ENCODE data around the gene GRIN2A.

GRIN2A gene

DNA sequence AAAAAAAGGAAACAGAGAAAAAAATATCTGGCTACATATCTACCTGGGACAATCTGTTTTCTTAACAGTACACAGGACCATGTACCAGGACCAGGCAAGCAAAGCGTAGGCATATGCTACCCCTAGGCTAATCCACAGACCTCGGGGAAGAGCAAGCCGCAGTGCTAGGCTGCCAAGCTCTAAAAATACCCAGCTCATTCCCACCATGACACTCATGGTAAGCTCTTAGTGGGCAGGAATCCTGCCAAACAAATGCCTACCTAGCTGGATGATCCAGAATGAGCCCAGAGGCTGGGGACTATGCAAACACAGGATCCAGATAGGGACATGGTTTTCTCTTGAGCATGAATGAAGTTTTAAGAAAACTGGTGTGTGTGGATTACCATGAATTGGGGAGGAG, 95.6 kb downstream of the GRIN2A start:
- ATAC-seq (no peak), DNase-seq (no peak)

DNA sequence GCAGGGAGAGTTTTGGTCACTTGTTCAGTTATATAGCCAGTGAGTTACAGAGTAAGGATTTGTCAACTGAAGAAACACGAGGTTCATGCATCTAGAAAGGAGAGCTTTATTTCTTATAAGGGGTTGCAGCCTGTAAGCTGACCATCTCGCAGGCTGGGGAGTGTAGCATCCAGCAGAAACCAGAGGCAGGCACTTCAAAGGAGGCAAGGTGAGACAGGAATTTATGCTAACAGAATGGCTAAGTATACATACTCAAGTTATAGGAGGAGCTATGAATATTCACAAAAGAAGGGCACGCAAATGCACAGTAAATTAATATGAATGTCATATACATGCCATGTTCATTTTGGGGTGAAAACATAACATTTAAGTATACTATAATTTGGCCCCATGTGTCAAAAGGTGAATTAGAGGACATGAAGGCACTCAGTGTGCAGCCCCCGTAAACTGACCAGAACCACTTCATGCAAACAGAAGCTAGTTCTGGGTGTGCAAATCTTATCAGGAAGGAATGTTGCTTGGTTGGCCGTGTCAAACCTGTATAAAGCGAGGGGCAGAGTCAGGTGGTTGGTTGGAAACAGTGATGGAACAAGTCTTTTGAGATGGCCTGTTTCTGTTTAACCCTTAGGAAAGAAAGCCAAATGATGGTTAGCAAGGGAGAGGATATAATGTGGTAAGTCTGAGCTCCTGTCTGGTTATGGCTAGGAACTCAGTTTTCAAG, 97.0 kb downstream of the GRIN2A start:
- DNase-seq = no peak
- no peak for ATAC-seq

DNA sequence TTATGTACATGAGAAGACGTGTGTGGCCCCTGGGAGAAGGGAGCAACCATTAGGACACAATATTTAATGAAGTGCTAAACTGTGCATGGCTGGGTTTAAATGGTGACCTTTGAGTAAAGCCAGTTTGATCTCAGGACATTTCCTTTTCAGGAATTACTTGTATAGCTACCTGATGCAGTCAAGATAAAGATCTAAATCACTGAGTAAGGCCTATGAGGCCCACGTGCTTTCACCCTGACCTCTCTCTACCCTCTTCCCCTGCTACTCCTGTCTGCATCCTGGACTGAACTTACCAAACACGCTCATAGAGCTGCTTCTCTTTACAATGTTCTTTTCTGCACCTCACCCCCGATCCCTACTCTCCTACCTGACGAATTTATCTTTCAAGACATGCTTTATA, 98.9 kb downstream of the GRIN2A start:
- DNase-seq = no peak
- no peak for ATAC-seq

DNA sequence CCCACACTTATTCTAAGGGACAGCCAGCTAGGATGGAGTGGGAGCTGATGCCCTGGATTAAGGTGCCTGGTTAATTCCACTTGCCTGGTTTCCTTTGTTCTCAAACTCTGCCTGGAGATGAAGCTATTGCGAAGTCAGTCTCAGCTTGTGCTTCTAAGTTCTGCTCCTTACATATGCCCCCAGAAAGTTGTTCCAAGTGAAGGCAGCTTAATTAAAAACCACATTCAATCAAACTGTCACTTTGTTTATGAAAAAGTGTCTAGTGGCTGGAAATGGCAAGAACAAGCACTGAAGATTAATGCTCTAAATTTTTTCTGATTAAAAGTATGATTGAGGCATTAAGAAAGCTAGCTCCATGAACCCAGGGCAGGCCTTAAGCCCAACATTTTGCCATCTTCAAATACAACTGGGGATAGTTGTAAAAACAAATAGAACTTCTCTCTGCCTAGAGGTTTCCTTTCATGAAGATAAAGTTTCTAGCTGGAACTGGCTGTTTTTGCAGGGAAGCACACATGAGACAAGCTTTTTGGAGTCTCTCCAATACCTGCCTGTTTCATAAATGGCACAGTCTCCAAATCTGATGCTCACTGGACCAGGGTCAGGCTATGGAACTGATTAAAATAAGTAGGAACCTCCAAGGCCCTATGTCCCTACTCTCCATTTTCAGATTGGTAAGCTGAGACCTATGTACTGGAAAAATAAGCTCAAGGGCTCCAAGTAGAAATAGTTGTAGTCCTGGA, 100.9 kb downstream of the GRIN2A start:
- no peak for DNase-seq
- ATAC-seq = no peak

DNA sequence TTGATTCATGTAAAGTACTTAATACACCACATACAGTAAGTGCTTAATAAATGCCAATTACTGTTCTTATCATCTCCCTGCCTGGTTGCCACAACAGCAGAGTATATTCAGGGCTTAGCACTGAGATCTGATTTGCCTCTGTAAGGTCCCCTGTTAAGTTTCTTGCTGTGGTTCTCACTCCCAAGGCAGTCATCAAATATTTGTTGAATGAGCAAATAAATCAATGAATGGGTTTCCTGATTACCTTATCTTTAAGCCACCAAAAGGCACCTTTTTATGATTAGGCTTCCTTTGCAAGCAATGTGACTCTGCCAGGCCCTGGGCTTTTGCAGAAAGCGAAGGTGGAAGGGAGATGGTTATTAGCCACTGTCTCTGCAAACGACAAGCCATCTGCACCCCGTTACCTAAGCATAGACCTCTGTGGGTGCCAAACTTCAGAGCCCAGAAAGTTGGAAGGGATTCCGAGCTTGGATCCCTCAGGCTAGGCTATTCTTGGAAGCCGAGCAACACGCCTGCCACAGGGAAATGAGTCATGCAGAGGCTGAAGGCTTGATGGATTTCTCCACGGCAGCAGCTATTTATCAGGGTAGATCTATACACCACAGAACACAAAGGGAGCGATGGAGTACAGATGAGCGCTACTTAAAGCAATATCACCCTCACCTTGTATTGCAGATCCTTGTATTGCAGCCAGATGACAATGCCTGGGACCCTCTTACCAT, 102.0 kb downstream of the GRIN2A start:
- DNase-seq (no peak), ATAC-seq (no peak)

DNA sequence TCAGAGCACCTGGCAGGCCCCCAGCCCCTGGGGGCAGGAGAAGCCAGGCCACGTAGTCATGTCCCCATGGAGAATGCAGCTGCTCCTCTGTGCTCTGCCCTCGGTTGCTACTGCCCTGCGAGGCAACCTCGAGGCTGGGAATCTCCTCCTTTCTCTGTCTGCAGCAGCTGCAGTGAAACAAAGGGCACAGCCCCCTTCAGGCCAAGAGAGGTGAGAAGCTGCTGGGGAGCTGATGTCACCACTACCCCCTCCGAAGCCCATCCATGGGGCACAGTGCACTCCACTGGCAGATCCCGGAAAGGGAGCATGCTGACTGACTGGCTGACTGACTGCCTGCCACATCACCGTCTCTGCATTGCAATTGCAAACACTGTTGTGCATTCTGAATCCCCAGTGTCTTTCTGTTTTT, 103.7 kb downstream of the GRIN2A start:
- DNase-seq = no peak
- ATAC-seq = no peak

DNA sequence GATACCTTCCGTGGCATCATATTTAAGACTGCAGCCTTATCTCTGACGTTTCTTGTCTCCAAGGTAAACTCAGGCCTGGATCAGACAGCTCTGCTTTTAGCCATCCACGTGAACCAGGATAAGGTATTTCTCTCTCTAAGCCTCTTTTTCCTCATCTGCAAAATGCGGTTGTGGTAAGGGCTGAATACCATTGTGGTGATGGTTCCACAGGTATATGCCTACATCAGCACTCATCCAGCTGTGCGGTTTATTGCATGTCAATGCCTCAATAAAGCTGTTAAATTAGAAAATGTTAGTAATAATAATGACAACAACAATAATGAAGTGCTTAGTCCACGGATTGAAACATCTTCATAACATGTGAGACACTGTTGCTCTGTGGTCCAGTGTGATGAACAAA, 104.4 kb downstream of the GRIN2A start:
- ATAC-seq = no peak
- no peak for DNase-seq

DNA sequence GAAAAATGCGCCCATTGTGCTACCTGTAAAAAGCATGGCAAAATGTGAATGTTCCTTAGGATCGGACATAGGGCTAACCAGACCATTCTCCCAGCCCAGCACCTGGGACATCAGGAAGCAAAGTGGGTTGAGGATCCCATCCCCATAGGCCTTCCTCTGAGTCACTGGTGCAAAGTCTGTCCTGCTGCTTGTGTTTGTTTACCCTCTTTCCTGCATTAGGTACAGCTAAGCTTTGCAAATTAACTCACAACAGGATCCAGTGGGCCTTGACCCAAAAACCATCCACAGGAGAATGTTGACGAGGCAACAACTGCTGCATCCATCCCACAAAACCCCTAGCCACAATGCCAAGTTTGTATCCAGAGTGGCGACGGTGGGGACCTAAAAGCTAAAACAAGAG, 106.2 kb downstream of the GRIN2A start:
- ATAC-seq (no peak), DNase-seq (no peak)

DNA sequence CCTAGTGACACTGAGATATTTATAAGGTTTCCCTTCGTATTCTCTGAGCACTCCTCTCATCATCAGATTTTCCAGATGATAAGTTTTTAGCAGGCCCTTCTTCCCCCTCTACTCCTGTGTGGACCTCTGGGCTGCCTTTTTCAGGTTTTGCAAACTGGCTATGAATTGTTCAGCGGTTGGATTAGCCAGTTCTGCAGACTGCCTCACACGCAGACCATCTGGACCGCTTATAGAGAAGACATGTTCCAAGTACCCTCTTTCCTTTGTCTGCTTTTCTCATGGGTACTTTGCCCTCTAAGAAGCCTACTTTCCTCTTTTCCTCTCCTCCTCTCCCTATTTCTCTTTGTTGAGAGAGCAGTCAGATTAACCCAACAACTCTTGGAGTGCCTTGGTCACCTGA, 111.6 kb downstream of the GRIN2A start:
- ATAC-seq (no peak), DNase-seq (no peak)

DNA sequence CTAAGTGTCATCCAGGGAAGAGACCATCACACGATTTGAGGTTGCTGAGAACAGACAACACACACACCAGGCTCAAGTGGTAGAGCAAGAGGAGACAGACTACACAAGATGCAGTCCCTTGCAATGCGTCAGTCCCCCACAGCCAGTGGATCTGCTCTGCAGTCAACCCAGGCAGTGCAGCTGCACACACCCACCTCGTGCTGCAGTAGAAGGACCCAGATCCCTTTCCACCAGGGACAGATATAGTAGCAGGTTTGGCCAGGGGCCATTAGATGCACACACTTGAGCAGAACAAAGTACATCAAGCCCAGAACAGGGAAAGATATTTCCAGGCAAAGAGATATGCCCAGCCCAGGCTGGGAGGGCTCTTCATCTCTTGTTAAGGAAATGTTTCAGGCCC, 112.9 kb downstream of the GRIN2A start:
- DNase-seq (no peak), ATAC-seq (no peak)

DNA sequence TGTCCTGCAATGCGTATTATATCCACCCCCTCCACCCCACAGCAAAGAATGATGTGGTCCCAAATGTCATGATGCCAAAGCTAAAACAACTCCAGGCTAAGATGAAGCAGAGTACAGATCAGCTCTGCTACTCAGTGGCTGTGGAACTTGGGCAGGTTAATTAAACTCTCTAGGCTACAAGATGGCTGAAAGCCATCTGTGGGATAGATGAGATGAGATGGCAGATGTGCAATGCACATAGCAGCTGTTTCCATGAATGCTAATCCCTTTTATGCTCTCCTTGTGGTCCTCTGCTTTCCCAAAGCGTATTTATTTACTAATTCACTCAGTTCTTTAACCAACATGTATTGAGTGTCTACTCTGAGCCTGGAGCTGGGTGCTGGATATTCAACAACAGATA, 114.4 kb downstream of the GRIN2A start:
- no peak for DNase-seq

DNA sequence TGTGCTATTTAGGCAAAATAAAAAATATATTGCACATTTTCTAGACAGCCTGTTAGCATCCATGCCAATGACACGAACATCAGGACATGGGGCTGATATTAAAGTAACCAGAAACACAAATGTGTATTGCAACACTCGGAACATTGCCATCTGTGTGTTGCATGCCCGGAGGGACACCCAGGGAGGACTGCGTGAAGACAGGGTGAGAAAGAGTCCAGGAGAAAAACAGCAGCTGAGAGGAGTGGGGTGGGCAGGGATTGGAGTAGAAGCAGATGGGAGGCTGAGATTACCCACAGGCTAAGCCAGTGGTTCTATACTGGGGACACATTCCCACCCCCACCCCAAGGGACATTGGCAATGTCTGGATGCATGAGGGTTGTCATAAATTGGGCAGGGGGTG, 114.8 kb downstream of the GRIN2A start:
- ATAC-seq (no peak), DNase-seq (no peak)

More for the DNA sequence above, 114.4 kb downstream of the GRIN2A start:
- no peak for ATAC-seq

DNA sequence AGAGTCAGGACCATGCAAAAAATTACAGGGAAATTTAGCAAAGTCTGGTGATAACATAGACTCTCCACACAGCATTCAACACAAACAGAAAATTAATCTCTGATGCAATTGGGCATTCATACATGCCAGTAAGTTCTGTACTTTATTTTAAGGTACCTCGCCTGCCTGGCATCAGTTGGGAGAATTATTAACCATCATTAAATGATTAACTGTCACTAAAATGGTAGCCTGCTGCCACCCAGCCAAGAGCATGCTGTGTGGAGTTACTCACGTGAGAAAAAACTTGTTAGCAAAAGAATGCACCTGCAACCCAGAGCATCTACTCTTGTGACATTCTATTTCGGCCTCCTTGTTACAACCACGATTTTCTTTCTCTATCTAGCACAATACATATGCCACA, 117.2 kb downstream of the GRIN2A start:
- no peak for DNase-seq
- ATAC-seq = no peak

DNA sequence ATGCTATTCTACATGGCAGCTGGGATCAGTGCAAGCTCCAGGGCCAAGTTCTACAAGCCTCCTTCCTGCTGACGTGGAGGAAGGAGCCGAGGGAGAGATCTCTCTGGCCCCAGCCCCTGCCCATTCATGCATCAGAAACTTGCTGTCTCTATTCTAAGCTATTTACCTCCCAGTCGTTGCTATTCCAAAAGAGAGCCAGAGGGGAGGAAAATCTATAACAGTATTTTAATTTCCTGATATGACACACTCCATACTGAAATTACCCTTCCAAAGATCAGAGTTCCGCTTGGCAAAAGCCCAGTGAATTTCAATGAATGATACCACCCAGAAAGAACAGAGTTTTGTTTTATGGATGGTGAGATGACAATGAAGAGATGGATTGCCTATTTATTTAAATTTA, 133.4 kb downstream of the GRIN2A start:
- ATAC-seq = no peak
- no peak for DNase-seq

DNA sequence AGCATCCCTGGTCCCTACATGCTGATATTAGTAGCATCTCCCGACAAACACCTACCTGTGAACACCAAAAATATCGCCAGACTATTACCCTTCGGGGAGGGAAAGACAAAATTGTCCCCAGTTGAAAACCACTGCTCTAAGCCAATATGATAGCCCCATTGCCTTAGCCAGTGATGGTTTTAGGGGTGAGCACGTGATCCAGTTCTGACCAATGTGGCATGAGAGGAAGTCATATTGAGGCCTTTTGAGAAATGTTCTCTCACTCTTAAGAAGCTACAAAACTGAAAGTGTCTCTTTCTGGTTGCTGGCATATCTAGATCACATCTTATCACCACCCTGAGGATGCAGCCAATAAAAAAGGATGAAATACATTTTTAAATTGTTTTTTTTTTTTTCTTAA, 136.3 kb downstream of the GRIN2A start:
- no peak for ATAC-seq

DNA sequence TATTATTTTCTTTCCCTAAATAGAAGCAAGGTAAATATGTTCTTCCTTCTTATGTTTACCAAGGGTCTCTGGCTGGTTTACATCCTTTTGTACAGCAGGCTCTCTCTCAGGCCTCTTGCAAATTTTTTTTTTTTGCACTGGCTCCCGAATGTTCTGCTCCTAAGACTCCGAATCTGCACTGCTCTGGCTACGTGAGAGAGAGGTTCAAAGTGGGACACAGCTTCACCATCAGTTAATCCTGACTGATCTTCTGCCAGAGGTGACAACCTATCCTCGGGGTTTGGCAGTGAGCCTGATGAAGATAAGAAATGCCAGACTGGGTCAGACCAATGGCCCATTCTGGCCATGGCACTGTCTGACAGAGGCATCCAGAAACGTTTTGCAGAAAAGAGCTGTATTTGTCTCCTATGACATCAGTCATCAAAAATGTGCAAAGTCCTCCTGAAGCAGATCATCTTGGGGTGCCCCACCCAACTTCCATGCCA, 136.9 kb downstream of the GRIN2A start:
- ATAC-seq = no peak
- no peak for DNase-seq

More for the DNA sequence above, 136.3 kb downstream of the GRIN2A start:
- DNase-seq = no peak

DNA sequence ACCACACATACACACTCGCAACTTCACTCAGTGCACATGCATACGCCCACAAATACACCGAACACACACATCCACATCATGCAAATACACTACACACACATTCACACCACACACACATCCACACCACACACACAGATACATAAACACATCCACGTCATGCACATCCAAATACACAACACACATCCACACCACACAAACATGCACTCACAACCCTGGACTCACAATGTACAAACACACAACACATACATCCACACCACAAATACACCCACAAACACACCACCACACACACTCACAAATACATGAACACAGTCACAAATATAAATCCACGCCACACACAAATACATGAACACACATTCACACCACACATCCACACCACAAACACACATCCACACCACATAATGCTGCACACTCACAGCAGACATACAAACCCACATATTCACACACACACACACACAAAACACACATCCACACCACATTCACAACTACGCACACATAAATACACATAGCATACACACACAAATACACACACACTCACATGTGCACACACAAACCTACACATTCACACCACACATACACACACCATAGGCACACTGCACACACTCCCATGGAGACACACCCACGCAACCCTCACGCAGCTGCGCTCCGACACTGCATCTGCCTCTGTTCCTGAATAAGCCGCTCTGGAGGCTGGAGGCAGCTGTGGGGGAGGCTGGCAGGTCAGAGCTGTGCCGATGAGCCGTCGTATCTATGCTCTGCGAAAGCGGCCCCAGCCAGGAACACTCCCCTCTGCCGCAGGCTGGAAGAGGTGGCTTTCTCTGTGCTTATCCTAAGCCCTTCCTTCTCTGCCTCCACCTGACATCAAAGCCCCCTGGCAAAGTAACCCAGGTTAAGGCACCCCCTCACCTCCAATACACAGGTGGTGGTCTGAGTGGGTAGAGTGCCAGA, 141.8 kb downstream of the GRIN2A start:
- DNase-seq (no peak), ATAC-seq (no peak)

DNA sequence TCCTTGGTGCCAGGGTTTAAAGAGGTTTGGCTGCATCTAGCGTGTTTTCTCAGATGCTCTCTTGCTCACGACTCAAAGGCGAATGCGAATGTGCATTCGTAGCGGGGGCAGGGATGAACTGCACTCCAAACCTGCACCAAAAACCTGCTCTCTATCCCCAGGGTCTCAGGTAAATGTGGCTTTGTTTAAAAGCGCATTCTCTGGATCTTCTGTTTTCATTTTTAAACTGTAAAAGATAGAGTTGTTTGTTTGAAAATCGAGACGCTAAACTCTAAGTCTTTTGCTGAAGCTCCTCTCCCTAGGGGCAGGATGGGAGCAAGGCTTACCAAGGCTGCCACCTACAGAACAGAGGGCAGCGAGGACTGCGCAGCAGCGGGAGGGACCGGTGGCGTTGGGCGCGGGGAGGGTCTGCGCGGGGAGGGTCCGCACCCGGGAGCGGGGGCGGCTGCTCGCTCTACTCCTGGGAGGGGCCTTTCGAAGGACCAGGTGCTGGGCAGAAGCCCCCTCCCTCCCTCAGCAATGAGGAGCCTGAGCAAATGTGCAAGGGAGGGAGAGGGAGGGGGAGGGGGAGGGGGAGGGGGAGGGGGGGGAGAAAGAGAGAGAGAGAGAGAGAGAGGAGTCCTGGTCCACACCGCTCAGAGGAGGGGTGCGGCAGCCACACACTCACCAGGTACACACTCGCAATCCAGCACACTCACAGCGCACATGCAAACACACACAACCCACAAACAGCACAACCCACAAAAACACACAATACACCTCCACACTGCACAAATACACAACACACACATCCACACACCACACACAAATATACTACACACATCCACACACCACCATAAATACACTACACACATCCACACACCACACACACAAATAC, 142.8 kb downstream of the GRIN2A start:
- no peak for DNase-seq
- ATAC-seq = no peak

DNA sequence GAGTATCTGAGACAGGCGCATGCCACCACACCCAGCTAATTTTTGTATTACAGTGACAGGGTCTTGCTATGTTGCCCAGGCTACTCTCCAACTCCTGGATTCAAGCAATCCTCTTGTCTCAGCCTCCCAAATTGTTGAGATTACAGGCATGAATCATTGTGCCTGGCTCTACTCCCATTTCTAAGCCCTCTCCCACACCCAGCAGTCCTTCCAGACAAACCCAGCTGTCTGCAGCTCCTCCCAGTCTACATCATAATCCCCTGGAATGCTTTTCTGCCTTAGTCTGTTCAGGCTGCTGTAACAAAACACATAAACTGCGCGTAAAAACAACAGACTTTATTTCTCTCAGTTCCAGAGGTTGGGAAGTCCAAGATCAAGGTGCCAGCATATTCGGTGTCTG, 144.5 kb downstream of the GRIN2A start:
- DNase-seq (no peak), ATAC-seq (no peak)

DNA sequence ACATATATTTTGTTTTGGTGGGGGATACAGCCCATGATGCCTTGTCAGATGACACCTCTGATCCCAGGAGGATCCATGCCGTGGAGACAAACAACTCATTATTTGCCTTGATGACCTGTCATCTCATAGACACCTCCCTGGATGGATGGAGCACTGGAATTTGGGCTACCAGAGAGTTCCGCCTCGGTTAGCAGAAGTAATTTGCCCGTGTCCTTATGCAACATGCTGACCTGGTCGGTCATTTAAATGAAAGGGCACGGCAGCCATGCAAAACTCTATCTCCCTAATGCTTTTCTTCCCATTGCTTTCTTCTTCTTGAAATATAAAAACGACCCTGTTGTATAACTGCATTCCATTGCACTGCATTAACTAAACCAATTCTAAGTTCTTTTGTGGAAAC, 145.3 kb downstream of the GRIN2A start:
- DNase-seq = no peak
- no peak for ATAC-seq

DNA sequence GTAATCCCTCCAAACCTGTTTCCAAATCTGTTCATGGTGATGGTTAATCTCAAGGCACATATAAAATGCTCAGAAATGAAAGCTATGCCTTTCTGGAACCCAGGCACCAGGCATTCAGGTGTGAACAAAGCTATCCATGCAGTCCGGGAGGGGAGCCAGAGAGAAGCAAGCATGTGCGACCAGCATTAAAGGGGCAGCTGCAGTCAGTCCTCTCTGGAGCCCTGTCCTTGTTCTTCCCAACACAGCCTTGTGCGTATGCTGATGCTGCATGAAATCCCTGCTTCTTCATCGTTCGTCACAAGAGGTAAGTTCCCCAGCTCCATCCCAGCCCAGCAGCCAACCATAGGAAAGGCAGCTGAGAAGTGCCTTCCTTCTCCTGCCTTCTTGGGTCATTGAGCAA, 148.7 kb downstream of the GRIN2A start:
- no peak for ATAC-seq
- no peak for DNase-seq
